Loucy (cell line): ENCODE data around the gene RNASEL.

Experiments used
- H2AFZ ChIP-seq: fragments of 200-600 bp; sonication (generic); 2 replicates; pipeline ENCODE4 v1.6.0; 2016; ENCODE audit warnings: antibody characterized with exemption, mild to moderate bottlenecking, low read length, moderate library complexity
- H3F3A ChIP-seq: fragments of 200-600 bp; 2 replicates; pipeline ENCODE4 v1.6.0; 2016; ENCODE audit warnings: antibody characterized with exemption, low read depth, mild to moderate bottlenecking
- H3K27me3 ChIP-seq: fragments of 200-600 bp; sonication (generic); 2 replicates; pipeline ENCODE4 v1.6.1; 2014; ENCODE audit warnings: low read length, mild to moderate bottlenecking; ENCODE audit not compliant: insufficient read depth, poor library complexity, severe bottlenecking
- H3K36me3 ChIP-seq: fragments of 200-600 bp; sonication (generic); 2 replicates; pipeline ENCODE4 v1.6.1; 2016; ENCODE audit warnings: low read length; ENCODE audit not compliant: insufficient read depth
- H3K4me1 ChIP-seq: fragments of 200-600 bp; sonication (generic); 2 replicates; pipeline ENCODE4 v1.5.1; 2014; ENCODE audit warnings: low read length, mild to moderate bottlenecking; ENCODE audit not compliant: insufficient read depth, poor library complexity, severe bottlenecking
- H3K4me2 ChIP-seq: fragments of 200-600 bp; sonication (generic); 2 replicates; pipeline ENCODE4 v1.6.0; 2014; ENCODE audit warnings: antibody characterized with exemption, low read length, low read depth, mild to moderate bottlenecking; ENCODE audit not compliant: poor library complexity, severe bottlenecking
- H3K4me3 ChIP-seq: fragments of 200-600 bp; sonication (generic); 2 replicates; pipeline ENCODE4 v1.5.1; 2014; ENCODE audit warnings: low read length, mild to moderate bottlenecking, mixed read lengths; ENCODE audit not compliant: poor library complexity, severe bottlenecking
- H3K79me2 ChIP-seq: fragments of 200-600 bp; sonication (generic); 2 replicates; pipeline ENCODE4 v1.6.1; 2014; ENCODE audit warnings: low read length; ENCODE audit not compliant: insufficient read depth
- H3K9ac ChIP-seq: fragments of 200-600 bp; sonication (generic); 2 replicates; pipeline ENCODE4 v1.6.0; 2014; ENCODE audit warnings: mild to moderate bottlenecking, low read depth, low read length, moderate library complexity; ENCODE audit not compliant: poor library complexity, severe bottlenecking
- H3K9me2 ChIP-seq: fragments of 200-600 bp; sonication (generic); replicated peaks from 2 replicates; pipeline ENCODE4 v1.6.1; 2016; ENCODE audit warnings: low read depth, low read length, mixed read lengths
- H3K9me3 ChIP-seq: fragments of 200-600 bp; sonication (generic); 2 replicates; pipeline ENCODE4 v1.6.1; 2014; ENCODE audit warnings: mild to moderate bottlenecking, antibody characterized with exemption, low read length, low read depth; ENCODE audit not compliant: insufficient read depth
- H4K20me1 ChIP-seq: fragments of 200-600 bp; sonication (generic); 2 replicates; pipeline ENCODE4 v1.6.0; 2014; ENCODE audit warnings: antibody characterized with exemption, low read length, mild to moderate bottlenecking; ENCODE audit not compliant: insufficient read depth, poor library complexity, severe bottlenecking
- CTCF ChIP-seq: fragments of 200-600 bp; sonication (generic); conservative IDR thresholded peaks from 2 replicates; pipeline ENCODE4 v1.5.1; 2014; ENCODE audit warnings: mild to moderate bottlenecking, antibody characterized with exemption, low read length
- EZH2phosphoT487 ChIP-seq: fragments of 200-600 bp; IDR thresholded peaks from 2 replicates; pipeline ENCODE4 v1.6.1; 2018; ENCODE audit warnings: antibody characterized with exemption, mild to moderate bottlenecking, moderate library complexity, borderline replicate concordance

Gene RNASEL

GRCh38 chr1:182631954-182632353 is 42.9 kb upstream of the RNASEL start:
- Histone ChIP-seq H3K4me3 (no peak overlapping the region), H3F3A (no peaks in the 10 kb centered on the region), H3K9ac (no peak overlapping the region), H4K20me1 (no peaks in the 10 kb centered on the region), H3K9me2 (no peaks in the 10 kb centered on the region), H3K27me3 (no peaks in the 10 kb centered on the region), H3K4me2 (no peak overlapping the region), H3K9me3 (no peaks in the 10 kb centered on the region), H3K79me2 (no peaks in the 10 kb centered on the region), H3K4me1 (peaks cover 28% of the 10 kb centered on the region), H2AFZ (no peak overlapping the region), H3K36me3 (no peaks in the 10 kb centered on the region)
- no peak for TF ChIP-seq EZH2phosphoT487
- no peak for TF ChIP-seq CTCF

GRCh38 chr1:182631053-182631677 is 42.1 kb upstream of the RNASEL start:
- Histone ChIP-seq H2AFZ (no peak overlapping the region), H3K9ac (no peak overlapping the region), H3K4me1 (peaks cover 28% of the 10 kb centered on the region), H3K27me3 (no peaks in the 10 kb centered on the region), H3K4me2 (no peak overlapping the region), H3K9me2 (no peaks in the 10 kb centered on the region), H3K36me3 (no peaks in the 10 kb centered on the region), H3K9me3 (no peaks in the 10 kb centered on the region), H3F3A (no peaks in the 10 kb centered on the region), H3K4me3 (no peak overlapping the region), H4K20me1 (no peaks in the 10 kb centered on the region), H3K79me2 (no peaks in the 10 kb centered on the region)
- TF ChIP-seq CTCF (no peak), EZH2phosphoT487 (no peak)

GRCh38 chr1:182630586-182630985 is 41.5 kb upstream of the RNASEL start:
- TF ChIP-seq EZH2phosphoT487 (no peak), CTCF (no peak)
- H2AFZ ChIP-seq: no peak overlapping the region
- H3K79me2 ChIP-seq: no peaks in the 10 kb centered on the region
- no peaks in the 10 kb centered on the region for H3K36me3 ChIP-seq
- no peak overlapping the region for H3K4me3 ChIP-seq
- no peaks in the 10 kb centered on the region for H3K9me2 ChIP-seq
- H3K4me2 ChIP-seq: peak overlapping the region; percentile 78
- H3F3A ChIP-seq: no peaks in the 10 kb centered on the region
- no peaks in the 10 kb centered on the region for H3K27me3 ChIP-seq
- H3K9me3 ChIP-seq: no peaks in the 10 kb centered on the region
- no peaks in the 10 kb centered on the region for H4K20me1 ChIP-seq
- peaks cover 33% of the 10 kb centered on the region for H3K4me1 ChIP-seq
- peak overlapping the region; percentile 14 for H3K9ac ChIP-seq
